ENCODE measurements around the gene RHEB. TPM values are rescaled to one million over a fixed set of nuclear protein-coding genes. Genes with fewer than 3 reads are reported as not detected.
A peak's percentile ranks its signal among the peaks of the same experiment; 100 is the strongest.

The RHEB gene
- total and polyA plus RNA-seq, 2 experiments from 2014 or later: 127 to 157 TPM

DNA sequence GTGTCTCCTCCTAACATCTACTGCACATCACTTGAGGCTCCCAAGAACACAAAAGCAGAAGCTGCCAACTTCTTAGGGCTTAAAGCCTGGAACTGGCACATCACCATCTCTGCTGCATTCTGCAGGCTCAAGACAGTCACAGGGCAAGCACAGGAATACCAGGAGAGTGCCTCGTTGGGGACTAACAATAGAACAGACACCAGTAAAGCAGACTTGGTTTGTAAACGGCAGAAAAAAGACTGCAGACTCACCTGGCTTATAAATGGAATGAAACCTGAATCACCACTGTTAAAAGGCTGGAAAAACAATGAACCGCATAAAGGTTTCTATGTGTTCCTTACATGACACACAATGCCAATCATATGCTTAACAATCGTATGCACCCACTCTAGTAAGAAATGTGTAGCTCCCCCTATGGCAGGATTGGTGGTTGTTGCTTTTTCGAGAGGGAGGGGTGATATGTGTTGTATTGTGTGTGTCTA lies 12.8 kb downstream of the RHEB start:
- Histone ChIP-seq H3K4me3 (no peak overlapping the region), H3K4me1 (ENCODE audit: low read depth) (peaks cover 19% of the 10 kb centered on the region), H3K9me3 (ENCODE audit: low read depth) (no peaks in the 10 kb centered on the region), H3K36me3 (no peaks in the 10 kb centered on the region), H3K27me3 (no peaks in the 10 kb centered on the region), H3K27ac (peak overlapping the region; percentile 31)
- TF ChIP-seq, protein P1, sequence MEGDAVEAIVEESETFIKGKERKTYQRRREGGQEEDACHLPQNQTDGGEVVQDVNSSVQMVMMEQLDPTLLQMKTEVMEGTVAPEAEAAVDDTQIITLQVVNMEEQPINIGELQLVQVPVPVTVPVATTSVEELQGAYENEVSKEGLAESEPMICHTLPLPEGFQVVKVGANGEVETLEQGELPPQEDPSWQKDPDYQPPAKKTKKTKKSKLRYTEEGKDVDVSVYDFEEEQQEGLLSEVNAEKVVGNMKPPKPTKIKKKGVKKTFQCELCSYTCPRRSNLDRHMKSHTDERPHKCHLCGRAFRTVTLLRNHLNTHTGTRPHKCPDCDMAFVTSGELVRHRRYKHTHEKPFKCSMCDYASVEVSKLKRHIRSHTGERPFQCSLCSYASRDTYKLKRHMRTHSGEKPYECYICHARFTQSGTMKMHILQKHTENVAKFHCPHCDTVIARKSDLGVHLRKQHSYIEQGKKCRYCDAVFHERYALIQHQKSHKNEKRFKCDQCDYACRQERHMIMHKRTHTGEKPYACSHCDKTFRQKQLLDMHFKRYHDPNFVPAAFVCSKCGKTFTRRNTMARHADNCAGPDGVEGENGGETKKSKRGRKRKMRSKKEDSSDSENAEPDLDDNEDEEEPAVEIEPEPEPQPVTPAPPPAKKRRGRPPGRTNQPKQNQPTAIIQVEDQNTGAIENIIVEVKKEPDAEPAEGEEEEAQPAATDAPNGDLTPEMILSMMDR (IDR thresholded peaks at IDR 0.05; ENCODE audit: low read depth, low read length): no peak
- no peak for DNase-seq (ENCODE audit: low read depth in 1 of 2, low spot score in 1 of 2)

DNA sequence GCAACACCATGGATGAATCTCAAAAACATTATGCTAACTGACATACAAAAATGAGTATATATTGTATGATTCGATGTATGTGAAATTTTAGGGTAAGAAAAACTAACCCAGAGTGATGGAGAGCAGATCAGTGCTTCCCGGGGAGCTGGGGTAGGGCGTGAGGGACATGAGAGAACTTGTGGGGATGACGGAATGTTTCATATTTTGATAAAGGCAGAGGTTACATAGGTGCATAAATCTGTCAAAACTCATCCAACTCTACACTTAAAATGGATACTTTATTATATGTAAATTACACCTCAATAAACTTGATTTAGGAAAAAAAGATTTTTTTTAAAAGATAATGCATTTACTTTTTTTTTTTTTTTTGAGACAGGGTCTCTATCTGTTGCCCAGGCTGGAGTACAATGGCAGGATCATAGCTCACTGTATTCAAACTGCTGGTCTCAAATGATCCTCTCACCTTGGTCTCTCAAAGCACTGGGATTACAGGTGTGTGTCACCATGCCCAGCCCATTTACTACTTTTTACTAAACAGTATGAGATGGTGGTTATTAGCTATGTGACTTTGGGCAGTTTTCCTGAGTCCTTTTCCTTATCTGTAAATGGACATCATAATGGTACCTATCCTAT lies 13.7 kb downstream of the RHEB start:
- Histone ChIP-seq H3K4me3 (no peak overlapping the region), H3K36me3 (no peaks in the 10 kb centered on the region), H3K9me3 (ENCODE audit: low read depth) (no peaks in the 10 kb centered on the region), H3K27ac (no peak overlapping the region), H3K4me1 (ENCODE audit: low read depth) (peaks cover 17% of the 10 kb centered on the region), H3K27me3 (no peaks in the 10 kb centered on the region)
- TF ChIP-seq, protein P1 (IDR thresholded peaks at IDR 0.05; ENCODE audit: low read depth, low read length): no peak
- no peak for DNase-seq (ENCODE audit: low read depth in 1 of 2, low spot score in 1 of 2)

DNA sequence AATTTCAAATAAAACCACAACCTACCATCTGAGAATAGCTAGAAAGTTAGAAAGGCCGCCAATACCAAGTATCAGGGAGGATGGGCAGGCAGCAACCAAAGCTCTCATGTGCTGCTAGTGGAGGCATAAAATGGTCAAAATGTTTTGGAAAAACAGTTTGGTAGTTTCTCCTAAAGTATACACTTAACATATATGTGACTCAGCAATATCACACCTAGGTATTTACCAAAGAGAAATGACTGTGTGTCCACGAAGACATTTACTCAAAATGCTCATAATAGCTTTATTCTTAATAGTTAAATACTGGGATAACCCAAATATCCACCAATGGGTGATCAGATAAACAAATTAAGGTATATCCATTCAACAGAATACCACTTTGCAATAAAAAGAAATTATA lies 14.3 kb downstream of the RHEB start:
- H3K27ac ChIP-seq: no peak overlapping the region

DNA sequence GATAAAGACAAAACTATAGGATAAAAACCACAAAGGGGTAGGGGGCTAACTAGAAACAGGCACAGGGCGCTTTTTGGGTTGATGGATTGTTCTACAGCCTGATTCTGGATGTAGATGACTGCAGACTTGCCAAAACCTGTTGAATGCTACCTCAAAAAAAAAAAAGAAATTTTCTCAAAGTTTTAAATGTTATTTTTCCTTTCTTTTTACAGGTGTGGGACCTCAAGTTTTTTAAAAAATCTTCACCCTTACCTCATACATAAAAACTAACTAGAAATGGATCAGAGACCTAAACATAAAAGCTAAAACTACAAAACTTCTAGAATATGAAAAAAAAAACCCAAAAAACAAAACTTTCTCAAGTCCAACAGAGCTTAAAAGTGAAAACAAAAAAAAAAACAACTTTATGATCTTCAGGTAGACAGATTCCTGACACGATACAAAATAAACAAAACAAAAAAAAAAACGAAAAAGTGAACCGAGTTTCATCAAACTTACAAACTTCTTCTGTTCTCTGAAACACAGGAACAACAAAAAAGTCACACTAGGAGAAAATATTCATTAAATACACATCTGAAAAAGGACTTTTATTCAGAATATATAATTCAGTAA lies 14.9 kb downstream of the RHEB start:
- no peak overlapping the region for H3K27ac ChIP-seq
- H3K9me3 ChIP-seq (ENCODE audit: low read depth): no peaks in the 10 kb centered on the region

More for the DNA sequence above, 14.3 kb downstream of the RHEB start:
- H3K4me1 ChIP-seq (ENCODE audit: low read depth): peaks cover 17% of the 10 kb centered on the region
- H3K4me3 ChIP-seq: no peak overlapping the region
- no peaks in the 10 kb centered on the region for H3K9me3 ChIP-seq (ENCODE audit: low read depth)
- TF ChIP-seq, protein P1 (IDR thresholded peaks at IDR 0.05; ENCODE audit: low read depth, low read length): no peak
- no peak for DNase-seq (ENCODE audit: low read depth in 1 of 2, low spot score in 1 of 2)
- no peaks in the 10 kb centered on the region for H3K27me3 ChIP-seq
- H3K36me3 ChIP-seq: no peaks in the 10 kb centered on the region

DNA sequence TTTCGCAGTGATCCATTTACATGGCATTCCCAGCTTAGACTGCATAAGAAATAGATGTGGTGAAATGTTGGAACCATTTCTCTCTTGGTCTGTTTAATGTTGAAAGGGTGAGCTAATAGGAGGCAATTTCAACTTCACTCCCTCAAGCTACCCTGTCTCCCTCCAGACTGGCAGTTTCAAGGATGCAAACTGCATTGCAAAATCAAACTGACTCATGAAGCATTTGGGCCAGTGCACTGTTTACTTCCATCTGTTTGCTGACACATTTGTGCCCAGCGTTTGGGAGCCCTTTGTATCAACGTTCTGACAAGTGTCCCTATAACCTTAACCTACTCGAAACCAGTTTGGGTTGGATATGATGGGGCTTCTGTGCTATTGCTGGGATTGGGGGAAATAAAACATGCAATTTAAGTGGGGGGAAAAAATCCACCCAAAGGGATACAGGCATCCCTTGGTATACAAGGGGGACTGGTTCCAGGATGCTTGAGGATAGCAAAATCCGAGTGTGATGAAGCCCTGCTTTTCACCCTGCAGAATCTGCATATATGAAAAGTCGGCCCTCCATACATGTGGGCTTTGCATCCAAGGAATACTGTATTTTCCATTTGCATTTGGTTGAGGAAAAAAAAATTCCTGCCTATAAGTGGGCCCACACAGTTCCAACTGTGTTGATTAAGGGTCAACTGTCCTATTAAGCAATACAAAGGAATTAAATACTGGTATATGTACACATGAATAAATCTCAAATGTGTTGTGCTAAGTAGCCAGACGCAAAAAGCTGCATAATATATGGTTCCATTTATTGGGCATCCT lies 15.6 kb downstream of the RHEB start:
- H3K36me3 ChIP-seq: no peaks in the 10 kb centered on the region
- DNase-seq (ENCODE audit: low read depth in 1 of 2, low spot score in 1 of 2): peak in 1 of 2 donors; percentile 93
- H3K9me3 ChIP-seq (ENCODE audit: low read depth): no peaks in the 10 kb centered on the region
- H3K4me1 ChIP-seq (ENCODE audit: low read depth): peaks cover 12% of the 10 kb centered on the region
- H3K27me3 ChIP-seq: no peaks in the 10 kb centered on the region
- TF ChIP-seq, protein P1 (IDR thresholded peaks at IDR 0.05; ENCODE audit: low read depth, low read length): no peak
- H3K4me3 ChIP-seq: no peak overlapping the region
- no peak overlapping the region for H3K27ac ChIP-seq

More for the DNA sequence above, 14.9 kb downstream of the RHEB start:
- TF ChIP-seq, protein P1 (IDR thresholded peaks at IDR 0.05; ENCODE audit: low read depth, low read length): no peak
- Histone ChIP-seq H3K4me1 (ENCODE audit: low read depth) (peaks cover 17% of the 10 kb centered on the region), H3K27me3 (no peaks in the 10 kb centered on the region), H3K36me3 (no peaks in the 10 kb centered on the region), H3K4me3 (no peak overlapping the region)
- no peak for DNase-seq (ENCODE audit: low read depth in 1 of 2, low spot score in 1 of 2)
